ENCODE results near the gene PADI3.

- TF ChIP-seq POLR2A (IDR thresholded peaks at IDR 0.05) (no peak), CTCF (IDR thresholded peaks at IDR 0.05) (no peak), POLR2AphosphoS5 (IDR thresholded peaks at IDR 0.05) (no peak)
Measured at GRCh38 chr1:17230106-17230505, 18.8 kb upstream of the PADI3 start.

Data from breast epithelium (tissue), 3 donors.